Right atrium auricular region (tissue), 2 donors: Measurements from ENCODE around the gene SCARB1. TPM values are rescaled to one million over a fixed set of nuclear protein-coding genes. Genes with fewer than 3 reads are reported as not detected.

Experiments
- DNase-seq: peaks from one replicate; pipeline ENCODE4 v3.0.0-alpha.2; 2019; ENCODE audit warnings: low spot score
- H3K27ac ChIP-seq, 2 donors: fragments of 200-600 bp; sonication (generic); 1 replicate in 1 of 2; 2 replicates in 1 of 2; pipeline ENCODE4 v1.5.1; 2016 to 2019
- H3K27me3 ChIP-seq, 2 donors: fragments of 200-600 bp; sonication (generic); one replicate each; pipeline versions ENCODE4 v1.5.1 to v1.6.0; 2017 to 2019
- H3K36me3 ChIP-seq: fragments of 200-600 bp; sonication (generic); one replicate; pipeline ENCODE4 v1.5.1; 2016
- H3K4me1 ChIP-seq, 2 donors: fragments of 200-600 bp; sonication (generic); one replicate each; pipeline versions ENCODE4 v1.5.1 to v1.6.0; 2017 to 2019
- H3K4me3 ChIP-seq, 2 donors: fragments of 200-600 bp; sonication (generic); 1 replicate in 1 of 2; 2 replicates in 1 of 2; pipeline ENCODE4 v1.5.1; 2017 to 2019; ENCODE audit warnings: mild to moderate bottlenecking in 1 of 2, moderate library complexity in 1 of 2
- H3K9me3 ChIP-seq, 2 donors: fragments of 200-600 bp; sonication (generic); one replicate each; pipeline ENCODE4 v1.5.1; 2019
- CTCF ChIP-seq, 2 donors: fragments of 200-600 bp; sonication (generic); IDR thresholded peaks; one replicate each; pipeline ENCODE4 v1.5.1; 2019; ENCODE audit warnings: antibody characterized with exemption in 2 of 2
- total RNA-seq, 2 donors: library from RNA; depleted of rRNA; stranded (reverse); fragments of >200 nt; gene quantifications; one replicate each; pipeline ENCODE4 v1.1.0, GENCODE V29; 2016

The SCARB1 gene
- total RNA-seq, 2 donors from 2014 or later = 14.9 to 22.6 TPM

GRCh38 chr12:124795081-124795948, 68.3 kb downstream of the SCARB1 start:
- H3K27me3 ChIP-seq = no peaks in the 10 kb centered on the region
- no peak for TF ChIP-seq CTCF (IDR thresholded peaks at IDR 0.05)
- DNase-seq = no peak
- H3K4me3 ChIP-seq = no peak overlapping the region
- no peaks in the 10 kb centered on the region for H3K9me3 ChIP-seq
- no peaks in the 10 kb centered on the region for H3K4me1 ChIP-seq
- no peak overlapping the region for H3K27ac ChIP-seq
- no peaks in the 10 kb centered on the region for H3K36me3 ChIP-seq

GRCh38 chr12:124792961-124793441, 70.7 kb downstream of the SCARB1 start:
- Histone ChIP-seq H3K27ac (no peak overlapping the region), H3K36me3 (no peaks in the 10 kb centered on the region), H3K9me3 (no peaks in the 10 kb centered on the region), H3K27me3 (no peaks in the 10 kb centered on the region), H3K4me1 (no peaks in the 10 kb centered on the region), H3K4me3 (no peak overlapping the region)
- no peak for DNase-seq
- TF ChIP-seq CTCF (IDR thresholded peaks at IDR 0.05) = no peak

- no peak overlapping the region for H3K4me3 ChIP-seq
- no peaks in the 10 kb centered on the region for H3K36me3 ChIP-seq
- no peaks in the 10 kb centered on the region for H3K27me3 ChIP-seq
- H3K27ac ChIP-seq = no peak overlapping the region
- no peak for TF ChIP-seq CTCF (IDR thresholded peaks at IDR 0.05)
- H3K9me3 ChIP-seq = no peaks in the 10 kb centered on the region
- no peaks in the 10 kb centered on the region for H3K4me1 ChIP-seq
- no peak for DNase-seq
Observed at GRCh38 chr12:124792156-124792555, 71.5 kb downstream of the SCARB1 start.

- H3K36me3 ChIP-seq = no peaks in the 10 kb centered on the region
- no peak for TF ChIP-seq CTCF (IDR thresholded peaks at IDR 0.05)
- DNase-seq = no peak
Observed at GRCh38 chr12:124790650-124791400, 72.8 kb downstream of the SCARB1 start.

GRCh38 chr12:124788936-124789555, 74.6 kb downstream of the SCARB1 start:
- no peak overlapping the region for H3K4me3 ChIP-seq
- H3K4me1 ChIP-seq = peaks cover 0 to 5% of the 10 kb centered on the region in 2 donors
- no peaks in the 10 kb centered on the region for H3K36me3 ChIP-seq
- H3K27me3 ChIP-seq = no peaks in the 10 kb centered on the region
- TF ChIP-seq CTCF (IDR thresholded peaks at IDR 0.05) = no peak
- DNase-seq = no peak
- H3K9me3 ChIP-seq = no peaks in the 10 kb centered on the region
- H3K27ac ChIP-seq = no peak overlapping the region

More at GRCh38 chr12:124790650-124791400, 72.8 kb downstream of the SCARB1 start:
- peaks cover 0 to 5% of the 10 kb centered on the region in 2 donors for H3K4me1 ChIP-seq
- no peaks in the 10 kb centered on the region for H3K9me3 ChIP-seq
- no peak overlapping the region for H3K4me3 ChIP-seq
- no peak overlapping the region for H3K27ac ChIP-seq
- no peaks in the 10 kb centered on the region for H3K27me3 ChIP-seq
